SK-N-SH (cell line): ENCODE results near the gene SH3GLB2. TPM values are rescaled to one million over a fixed set of nuclear protein-coding genes. Genes with fewer than 3 reads are reported as not detected.

ENCODE experiments used
- CTCF ChIA-PET: fragments of 300-600, 350-600 bp; formaldehyde crosslinking; extraction: SDS; loops from one replicate; lab custom pipeline; 2021; lab: Yijun Ruan, JAX
- POLR2A ChIA-PET: fragments of 350-600 bp; sonication (Branson Sonifier 250); formaldehyde crosslinking; extraction: SDS; loops from one replicate; lab custom pipeline; 2020; ENCODE audit warnings: antibody characterized with exemption, inconsistent platforms; lab: Yijun Ruan, JAX
- DNase-seq: peaks from one replicate; pipeline ENCODE4 v3.0.0; 2012
- H2AFZ ChIP-seq: fragments of 200-600 bp; sonication (generic); 2 replicates; pipeline ENCODE4 v1.8.1; 2016; ENCODE audit warnings: antibody characterized with exemption, mild to moderate bottlenecking, low read depth
- H3F3A ChIP-seq: fragments of 200-600 bp; sonication (generic); replicated peaks from 2 replicates; pipeline ENCODE3; 2016; ENCODE audit warnings: antibody characterized with exemption, mild to moderate bottlenecking; ENCODE audit not compliant: insufficient read depth
- H3K27ac ChIP-seq, 2 experiments: fragments of 200-500 bp in 1 of 2; fragments of 200-600 bp in 1 of 2; sonication (Bioruptor generic) in 1 of 2; sonication (generic), shearing (Covaris generic) in 1 of 2; 2 replicates each; pipeline versions ENCODE4 v1.5.1 to v1.6.1; 2014 to 2016; ENCODE audit warnings: low read depth in 2 of 2, inconsistent platforms in 1 of 2, low read length in 1 of 2, mild to moderate bottlenecking in 1 of 2, mixed read lengths in 1 of 2
- H3K27me3 ChIP-seq: fragments of 200-600 bp; sonication (generic), shearing (Covaris generic); 2 replicates; pipeline ENCODE4 v1.6.1; 2016; ENCODE audit warnings: mixed run types; ENCODE audit not compliant: insufficient read depth
- H3K36me3 ChIP-seq, 2 experiments: fragments of 200-500 bp in 1 of 2; fragments of 200-600 bp in 1 of 2; sonication (Bioruptor generic) in 1 of 2; sonication (generic) in 1 of 2; replicated peaks in 1 of 2; 2 replicates each; pipeline versions ENCODE3 to v1.5.1; 2014 to 2016; ENCODE audit warnings: low read length in 1 of 2, mild to moderate bottlenecking in 1 of 2; ENCODE audit not compliant: insufficient read depth in 2 of 2, control insufficient read depth in 1 of 2
- H3K4me1 ChIP-seq, 2 experiments: fragments of 200-500 bp in 1 of 2; fragments of 200-600 bp in 1 of 2; sonication (Bioruptor generic) in 1 of 2; sonication (generic), shearing (Covaris generic) in 1 of 2; 2 replicates each; pipeline versions ENCODE4 v1.5.1 to v1.6.1; 2014 to 2016; ENCODE audit warnings: low read depth in 1 of 2, low read length in 1 of 2, mixed run types in 1 of 2; ENCODE audit not compliant: insufficient read depth in 2 of 2, control insufficient read depth in 1 of 2
- H3K4me2 ChIP-seq: fragments of 200-600 bp; sonication (generic), shearing (Covaris generic); 2 replicates; pipeline ENCODE4 v1.6.1; 2017; ENCODE audit warnings: mixed run types
- H3K4me3 ChIP-seq, 2 experiments: fragments of 200-500 bp in 1 of 2; fragments of 200-600 bp in 1 of 2; sonication (Bioruptor generic) in 1 of 2; sonication (generic), shearing (Covaris generic) in 1 of 2; 2 replicates each; pipeline versions ENCODE4 v1.5.1 to v1.8.1; 2014 to 2016; ENCODE audit warnings: low read depth in 2 of 2, inconsistent platforms in 1 of 2, low read length in 1 of 2, mild to moderate bottlenecking in 1 of 2, mixed read lengths in 1 of 2, moderate library complexity in 1 of 2
- H3K79me2 ChIP-seq: fragments of 200-600 bp; sonication (generic); 2 replicates; pipeline ENCODE4 v1.8.1; 2017; ENCODE audit warnings: mild to moderate bottlenecking; ENCODE audit not compliant: insufficient read depth
- H3K9ac ChIP-seq: fragments of 200-600 bp; sonication (generic); 2 replicates; pipeline ENCODE4 v1.6.1; 2017; ENCODE audit warnings: mixed run types
- H3K9me2 ChIP-seq: fragments of 200-600 bp; sonication (generic); 2 replicates; pipeline ENCODE4 v1.6.1; 2017; ENCODE audit warnings: mixed run types
- H3K9me3 ChIP-seq: fragments of 200-600 bp; sonication (generic); 2 replicates; pipeline ENCODE4 v1.6.1; 2017; ENCODE audit warnings: mixed run types, mild to moderate bottlenecking, moderate library complexity
- H4K20me1 ChIP-seq: fragments of 200-600 bp; sonication (generic); 2 replicates; pipeline ENCODE4 v1.6.1; 2017; ENCODE audit warnings: mild to moderate bottlenecking, mixed run types; ENCODE audit not compliant: insufficient read depth
- CHD2 ChIP-seq: fragments of 150-350 bp; IDR thresholded peaks from 2 replicates; pipeline ENCODE4 v1.6.1; 2018; ENCODE audit warnings: low read length; ENCODE audit not compliant: partially characterized antibody
- ELF1 ChIP-seq: IDR thresholded peaks from 2 replicates; pipeline ENCODE4 v1.4.0; 2012
- FOXJ3 ChIP-seq: sonication (generic); formaldehyde crosslinking; IDR thresholded peaks from 2 replicates; pipeline ENCODE4 v1.5.1; 2020; ENCODE audit warnings: mild to moderate bottlenecking, missing genetic modification reagents
- FOXM1 ChIP-seq: IDR thresholded peaks from 2 replicates; pipeline ENCODE4 v1.4.0; 2012; ENCODE audit warnings: low read depth, mild to moderate bottlenecking
- GATA2 ChIP-seq: sonication (generic); formaldehyde crosslinking; IDR thresholded peaks from 2 replicates; pipeline ENCODE4 v1.5.0; 2020; ENCODE audit warnings: mild to moderate bottlenecking, missing genetic modification reagents
- MXI1 ChIP-seq: IDR thresholded peaks from 2 replicates; pipeline ENCODE4 v1.6.1; 2012; ENCODE audit warnings: mild to moderate bottlenecking, low read depth, low read length, improper control_type of control experiment
- NFIC ChIP-seq: IDR thresholded peaks from 2 replicates; pipeline ENCODE4 v1.4.0; 2012; ENCODE audit warnings: borderline replicate concordance
- NRF1 ChIP-seq: IDR thresholded peaks from 2 replicates; pipeline ENCODE4 v1.6.1; 2012; ENCODE audit warnings: low read depth, mild to moderate bottlenecking, low read length
- RAD21 ChIP-seq: IDR thresholded peaks from 2 replicates; pipeline ENCODE4 v1.6.1; 2012; ENCODE audit warnings: mild to moderate bottlenecking, low read length
- RFX5 ChIP-seq: IDR thresholded peaks from 2 replicates; pipeline ENCODE4 v1.6.1; 2012; ENCODE audit warnings: mild to moderate bottlenecking, improper control_type of control experiment, low read length
- RXRA ChIP-seq: IDR thresholded peaks from 2 replicates; pipeline ENCODE4 v1.4.0; 2012; ENCODE audit warnings: low read depth, mild to moderate bottlenecking, borderline replicate concordance
- SMC3 ChIP-seq: IDR thresholded peaks from 2 replicates; pipeline ENCODE4 v1.6.1; 2012; ENCODE audit warnings: low read depth, low read length, improper control_type of control experiment
- TEAD4 ChIP-seq: IDR thresholded peaks from 2 replicates; pipeline ENCODE4 v1.4.0; 2012; ENCODE audit warnings: mild to moderate bottlenecking, borderline replicate concordance; ENCODE audit not compliant: insufficient read depth
- WGBS: methylation state at CpG from one replicate; pipeline ENCODE4 v1.1.6; 2017; ENCODE audit warnings: low lambda C conversion rate; 5-methylcytosine and 5-hydroxymethylcytosine counted together
- polyA plus RNA-seq, 3 experiments: library from polyadenylated mRNA; depleted of rRNA; stranded (reverse); fragments of >200 nt; gene quantifications; 2 replicates each; pipeline ENCODE4 v1.2.3, GENCODE V29; 2012

SH3GLB2 gene
- polyA plus RNA-seq, 1 of the 3 experiments (the other 2 are of a cell fraction) = 94.4 TPM

- no peak overlapping the region for H3K27ac ChIP-seq
- no peaks in the 10 kb centered on the region for H3K9me3 ChIP-seq
- no peak for DNase-seq
- H3F3A ChIP-seq = peaks cover 11% of the 10 kb centered on the region
- POLR2A ChIA-PET = interaction anchor here (0.7 kb wide), 1 partner anchor 362 kb away, joined by 3 read pairs; no protein-coding TSS in a partner anchor
- H3K9ac ChIP-seq = no peak overlapping the region
- no peaks in the 10 kb centered on the region for H3K27me3 ChIP-seq
- no peak overlapping the region for H2AFZ ChIP-seq
- H3K4me1 ChIP-seq = no peaks in the 10 kb centered on the region; a peak in 1 of 4 replicates
- TF ChIP-seq ELF1 (no peak), RAD21 (no peak), GATA2 (no peak), CHD2 (no peak), NRF1 (no peak)
- H3K9me2 ChIP-seq = no peaks in the 10 kb centered on the region
- H4K20me1 ChIP-seq = 0 out of 2 replicates have a peak, but pooled peaks cover 3% of the 10 kb centered on the region
- H3K79me2 ChIP-seq = no peaks in the 10 kb centered on the region
- H3K4me2 ChIP-seq = no peak overlapping the region
- H3K36me3 ChIP-seq = peaks cover 0 to 66% of the 10 kb centered on the region in 2 experiments
- H3K4me3 ChIP-seq = no peak overlapping the region
- CTCF ChIA-PET = interaction anchor here (1.2 kb wide), 1 partner anchor 10 kb away, joined by 3 read pairs; no protein-coding TSS in a partner anchor
- 85% methylated on average over 5 of the region's 8 CpGs for WGBS
These were observed 17.7 kb downstream of the SH3GLB2 start for GRCh38 chr9:129010267-129010975.

GRCh38 chr9:129009584-129010141 is 18.5 kb downstream of the SH3GLB2 start:
- no peaks in the 10 kb centered on the region for H3K9me2 ChIP-seq
- no peaks in the 10 kb centered on the region; a peak in 1 of 4 replicates for H3K4me1 ChIP-seq
- CTCF ChIA-PET = interaction anchor here (1.2 kb wide), 1 partner anchor 11 kb away, joined by 3 read pairs; no protein-coding TSS in a partner anchor
- H3K27me3 ChIP-seq = no peaks in the 10 kb centered on the region
- POLR2A ChIA-PET = interaction anchor here (0.7 kb wide), 1 partner anchor 361 kb away, joined by 3 read pairs; no protein-coding TSS in a partner anchor
- H3K9me3 ChIP-seq = no peaks in the 10 kb centered on the region
- DNase-seq = no peak
- peaks cover 0 to 69% of the 10 kb centered on the region in 2 experiments for H3K36me3 ChIP-seq
- no peak overlapping the region for H3K9ac ChIP-seq
- H3K4me2 ChIP-seq = no peak overlapping the region
- 99% methylated on average over 10 of the region's 17 CpGs for WGBS
- H3F3A ChIP-seq = peaks cover 8% of the 10 kb centered on the region
- no peak overlapping the region for H3K4me3 ChIP-seq
- TF ChIP-seq FOXM1 (no peak), RFX5 (no peak), RXRA (no peak), FOXJ3 (CRISPR knock-in tag) (no peak), CHD2 (no peak), NFIC (no peak), TEAD4 (no peak), SMC3 (no peak), MXI1 (no peak), NRF1 (no peak)
- 0 out of 2 replicates have a peak, but pooled peaks cover 3% of the 10 kb centered on the region for H4K20me1 ChIP-seq
- H3K79me2 ChIP-seq = no peaks in the 10 kb centered on the region
- H2AFZ ChIP-seq = no peak overlapping the region
- no peak overlapping the region for H3K27ac ChIP-seq
